Activated CD4-positive, alpha-beta T cell treated with anti-CD3 and anti-CD28 coated beads, Interleukin-2, amount 50 U/mL, for 4 hours (primary cell): Measurements from ENCODE around the gene FAM78A.

Source experiments
- DNase-seq, 2 experiments: peaks; one replicate each; pipeline ENCODE4 v3.0.0-alpha.2; 2020

The FAM78A gene

DNA sequence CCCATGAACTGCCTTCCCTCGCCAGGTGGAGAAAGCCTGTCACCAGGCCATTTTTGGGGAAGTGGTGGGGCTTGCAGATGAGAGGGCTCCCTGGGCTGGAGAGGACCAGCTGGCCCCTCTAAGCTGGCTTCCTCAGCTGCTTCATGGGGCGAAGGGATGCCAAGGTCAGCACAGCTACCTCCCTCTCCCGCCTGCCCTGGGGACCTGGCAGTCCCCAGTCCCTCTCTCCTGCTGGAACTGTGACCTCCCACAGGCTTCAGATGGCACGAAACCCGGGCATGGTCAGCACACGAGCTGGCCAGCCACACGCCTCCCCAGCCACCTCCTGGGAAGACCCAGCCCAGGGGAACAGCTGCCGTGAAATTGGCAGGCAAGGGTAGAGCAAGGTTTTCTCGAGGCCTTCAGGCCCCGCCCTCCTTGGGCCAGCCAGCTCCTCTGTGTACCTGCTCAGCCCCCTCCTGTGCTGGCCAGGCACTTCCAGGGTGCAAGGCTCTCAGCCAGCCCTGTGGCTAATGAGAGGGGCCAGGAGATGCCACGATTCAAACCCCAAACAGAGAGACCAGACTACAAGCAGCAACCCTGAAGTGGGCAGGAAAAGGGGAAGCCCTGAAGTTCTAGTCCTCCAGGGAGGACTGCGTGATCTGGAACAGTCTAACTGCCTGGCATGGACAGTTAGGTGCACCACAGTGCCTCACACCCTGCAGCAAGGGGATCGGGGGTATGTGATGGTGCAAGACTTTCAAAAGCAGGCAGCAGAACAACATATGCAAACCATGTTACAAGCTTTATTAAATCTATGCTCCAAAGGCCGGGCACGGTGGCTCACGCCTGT is 26.1 kb upstream of the FAM78A start:
- no peak for DNase-seq

DNA sequence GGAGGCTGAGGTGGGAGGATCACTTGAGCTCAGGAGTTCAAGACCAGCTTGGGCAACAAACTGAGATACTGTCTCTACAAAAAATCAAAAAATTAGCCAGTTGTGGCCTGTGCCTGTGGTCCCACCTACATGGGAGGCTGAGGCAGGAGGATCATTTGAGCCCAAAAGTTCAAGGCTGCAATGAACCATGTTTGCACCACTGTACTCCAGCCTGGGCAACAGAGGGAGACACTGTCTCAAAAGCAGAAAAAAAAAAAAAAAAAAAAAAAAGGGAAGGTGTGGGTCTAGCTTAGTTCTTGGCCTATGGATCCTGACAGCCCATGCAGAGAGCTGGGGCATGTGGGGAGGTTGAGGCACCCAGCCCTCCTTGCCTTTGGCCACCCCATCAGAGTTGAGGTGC is 24.1 kb upstream of the FAM78A start:
- DNase-seq: no peak

DNA sequence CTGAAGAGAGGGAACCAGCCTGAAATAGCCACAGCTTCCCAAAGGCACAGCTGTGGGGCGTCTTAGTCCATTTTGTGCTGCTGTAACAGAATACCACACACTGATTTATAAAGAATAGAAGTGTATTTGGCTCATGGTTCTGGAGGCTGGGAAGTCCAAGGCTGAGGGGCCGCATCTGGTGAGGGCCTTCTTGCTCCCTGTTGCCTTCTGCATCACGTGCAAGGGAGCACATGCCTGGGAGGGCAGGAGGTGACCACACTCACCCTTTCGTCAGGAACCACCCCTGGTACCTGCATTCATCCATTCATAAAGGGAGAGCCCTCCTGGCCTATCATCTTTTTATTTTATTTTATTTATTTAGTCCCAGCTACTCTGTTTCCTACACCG is 23.6 kb upstream of the FAM78A start:
- DNase-seq: no peak

DNA sequence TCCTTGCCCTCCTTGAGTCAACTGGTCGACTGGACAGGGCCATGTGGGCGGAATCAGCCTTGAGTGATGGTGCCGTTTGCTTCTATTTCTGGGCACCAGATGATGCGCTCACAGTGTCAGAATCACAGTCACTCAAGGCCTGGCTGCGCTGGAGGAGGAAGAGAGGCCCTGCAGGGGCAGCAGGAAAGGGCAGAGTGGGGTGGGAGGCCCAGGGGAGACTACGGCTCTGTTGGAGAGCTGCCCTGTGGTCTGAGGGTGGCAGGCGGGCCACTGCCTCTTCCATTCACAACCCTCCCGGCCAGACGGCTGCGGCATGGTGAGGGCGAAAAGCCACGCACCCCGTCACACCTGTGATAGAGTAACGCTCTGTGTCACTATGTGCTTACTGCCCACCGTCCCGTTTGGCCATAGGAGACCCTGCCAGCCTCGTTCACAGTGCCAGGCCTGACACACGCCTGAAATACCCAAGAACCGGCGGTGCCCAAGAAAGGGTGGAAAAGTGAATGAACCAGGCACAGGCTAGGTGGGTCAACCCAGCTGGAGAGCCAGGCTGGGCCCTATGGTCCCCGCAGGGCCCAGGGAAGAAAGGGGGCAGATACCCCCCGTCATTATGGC is 23.1 kb upstream of the FAM78A start:
- DNase-seq: no peak

DNA sequence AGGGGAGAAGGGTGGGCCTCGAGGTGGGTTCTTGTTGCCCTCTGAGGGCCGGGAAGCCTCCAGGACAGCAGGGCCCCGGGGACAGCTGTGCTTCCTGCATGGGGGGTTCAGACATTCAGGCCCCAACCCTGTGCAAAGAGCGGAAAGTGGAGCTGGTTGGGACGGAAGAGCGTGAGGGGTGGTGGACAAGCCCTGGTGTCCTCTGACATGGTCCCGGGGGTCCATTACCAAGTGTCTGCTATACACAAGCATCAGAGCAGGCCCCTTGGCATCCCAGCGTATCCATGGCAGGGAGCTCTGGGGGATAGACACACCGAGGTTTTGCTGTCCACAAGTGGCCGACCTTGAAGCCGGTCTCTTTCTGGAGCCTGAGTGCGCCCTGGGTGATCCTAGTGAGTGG is 22.5 kb upstream of the FAM78A start:
- DNase-seq: no peak

DNA sequence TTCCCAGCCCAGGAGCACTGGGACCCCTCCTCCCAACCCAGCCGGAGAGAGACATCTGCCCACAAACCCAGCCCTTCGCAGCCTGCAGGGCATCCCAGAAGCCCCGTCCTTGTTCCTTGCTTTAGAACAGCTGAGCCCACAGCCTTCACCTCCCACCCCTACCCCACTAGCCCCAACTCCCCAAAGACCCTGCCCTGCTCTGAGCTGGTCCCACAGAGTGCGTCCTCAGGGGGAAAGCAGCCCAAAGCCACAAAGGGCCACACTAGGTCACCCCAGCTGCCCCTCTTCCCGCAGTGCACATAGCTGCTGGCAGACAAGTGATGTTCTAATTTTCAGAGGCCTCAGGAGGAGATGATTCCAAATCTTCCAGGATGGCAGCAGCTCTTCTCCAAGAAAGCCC is 22.0 kb upstream of the FAM78A start:
- no peak for DNase-seq

DNA sequence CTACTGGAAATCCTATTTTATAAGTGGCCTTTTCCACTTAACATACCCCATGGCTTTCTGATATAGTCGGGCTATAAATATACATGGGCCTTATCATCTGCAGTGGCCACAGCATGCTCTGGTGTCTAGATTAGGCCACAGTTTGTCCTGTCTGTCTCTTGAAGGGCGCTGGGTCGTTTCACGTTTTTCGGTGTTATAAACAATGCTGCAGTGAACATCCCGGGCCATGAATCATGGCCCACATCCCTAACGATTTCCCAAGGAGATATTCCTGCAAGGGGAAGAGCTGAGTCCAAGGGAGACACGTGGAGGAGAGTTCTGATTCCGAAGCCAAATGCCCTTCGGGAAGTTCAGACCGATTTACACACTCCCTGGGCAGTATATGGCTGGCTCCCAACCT is 21.6 kb upstream of the FAM78A start:
- no peak for DNase-seq

DNA sequence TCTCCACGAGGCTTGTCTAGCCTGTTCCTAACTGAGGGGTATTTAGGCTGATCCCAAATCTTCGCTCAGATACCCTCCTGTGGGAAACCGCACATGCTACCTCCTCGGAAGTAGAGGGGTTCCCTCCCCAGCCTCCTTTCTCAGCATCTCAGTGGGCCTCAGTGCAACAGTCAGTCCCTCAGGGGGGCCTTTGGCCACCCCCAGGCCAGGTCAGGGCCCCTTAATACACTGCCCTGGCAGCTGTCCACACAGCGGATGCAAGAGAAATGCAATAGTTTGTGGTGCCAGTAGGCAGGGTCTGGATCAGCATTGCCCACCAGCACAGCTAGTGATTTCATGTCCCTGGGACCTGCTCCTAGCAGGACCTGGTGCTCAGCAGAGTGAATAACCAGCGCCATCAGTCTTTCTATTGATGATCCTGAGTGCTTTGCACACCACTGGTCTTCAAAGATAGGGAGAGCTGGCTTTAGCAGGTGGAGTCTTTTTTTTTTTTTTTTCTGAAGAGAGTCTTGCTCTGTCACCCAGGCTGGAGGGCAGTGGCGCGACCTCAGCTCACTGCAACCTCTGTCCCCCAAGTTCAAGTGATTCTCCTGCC is 20.7 kb upstream of the FAM78A start:
- no peak for DNase-seq

DNA sequence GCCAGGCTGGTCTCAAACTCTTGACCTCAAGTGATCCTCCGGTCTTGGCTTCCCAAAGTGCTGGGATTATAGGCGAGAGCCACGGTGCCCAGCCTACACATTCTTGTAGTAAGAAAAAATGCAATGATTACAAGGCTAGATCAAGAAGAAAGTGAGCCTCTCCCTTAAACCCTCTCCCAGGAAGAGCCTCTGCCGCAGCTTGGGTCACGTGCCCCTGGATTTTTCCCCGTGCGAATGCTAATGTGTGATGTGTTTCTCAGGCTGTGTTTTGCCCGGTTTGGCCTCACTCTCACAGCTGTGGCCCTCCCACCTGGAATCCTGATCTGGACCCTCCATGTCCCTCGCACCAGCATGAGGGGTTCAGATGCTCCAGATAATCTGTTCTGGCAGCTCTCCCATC is 20.1 kb upstream of the FAM78A start:
- DNase-seq: no peak

DNA sequence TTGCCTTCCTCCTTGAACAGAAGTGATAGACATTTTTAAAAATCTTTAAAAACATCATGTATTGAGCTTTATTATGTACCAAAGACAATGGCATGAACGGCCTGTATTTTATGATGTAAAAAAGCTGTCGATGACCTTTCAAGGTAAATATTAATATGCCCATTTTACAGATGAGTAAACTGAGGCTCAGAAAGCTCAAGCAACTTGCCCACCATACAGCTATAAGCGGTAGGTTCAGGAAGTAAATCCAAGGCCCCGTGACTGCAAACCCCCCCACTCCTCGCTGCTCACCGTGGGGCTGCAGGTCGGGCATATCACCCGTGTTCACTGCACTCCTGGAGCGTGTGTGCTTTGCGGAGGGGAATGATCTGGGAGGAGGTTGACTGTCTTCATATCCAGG is 16.6 kb upstream of the FAM78A start:
- no peak for DNase-seq

DNA sequence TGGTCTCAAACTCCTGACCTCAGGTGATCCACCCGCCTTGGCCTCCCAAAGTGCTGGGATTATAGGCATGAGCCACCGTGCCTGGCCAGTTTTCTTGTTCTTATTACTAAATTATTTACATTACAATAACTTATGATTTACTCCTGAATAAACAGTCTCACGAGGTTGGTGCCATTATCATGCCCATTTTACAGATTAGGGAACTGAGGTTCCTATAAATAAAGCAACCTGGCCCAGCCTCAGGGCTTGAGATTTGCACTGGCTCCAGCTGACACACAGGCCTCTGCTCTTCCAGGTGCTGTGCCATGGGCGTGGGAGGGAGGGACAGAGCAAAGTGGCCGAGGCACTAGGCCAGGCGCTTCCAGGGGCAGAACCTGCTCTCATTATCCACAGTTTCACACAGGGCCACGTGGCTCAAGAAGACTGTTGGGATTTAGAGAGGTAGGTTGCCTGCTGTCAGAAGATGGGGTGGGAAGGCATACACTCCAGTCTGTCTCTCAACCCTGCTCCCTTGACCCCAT is 15.5 kb upstream of the FAM78A start:
- DNase-seq: no peak

DNA sequence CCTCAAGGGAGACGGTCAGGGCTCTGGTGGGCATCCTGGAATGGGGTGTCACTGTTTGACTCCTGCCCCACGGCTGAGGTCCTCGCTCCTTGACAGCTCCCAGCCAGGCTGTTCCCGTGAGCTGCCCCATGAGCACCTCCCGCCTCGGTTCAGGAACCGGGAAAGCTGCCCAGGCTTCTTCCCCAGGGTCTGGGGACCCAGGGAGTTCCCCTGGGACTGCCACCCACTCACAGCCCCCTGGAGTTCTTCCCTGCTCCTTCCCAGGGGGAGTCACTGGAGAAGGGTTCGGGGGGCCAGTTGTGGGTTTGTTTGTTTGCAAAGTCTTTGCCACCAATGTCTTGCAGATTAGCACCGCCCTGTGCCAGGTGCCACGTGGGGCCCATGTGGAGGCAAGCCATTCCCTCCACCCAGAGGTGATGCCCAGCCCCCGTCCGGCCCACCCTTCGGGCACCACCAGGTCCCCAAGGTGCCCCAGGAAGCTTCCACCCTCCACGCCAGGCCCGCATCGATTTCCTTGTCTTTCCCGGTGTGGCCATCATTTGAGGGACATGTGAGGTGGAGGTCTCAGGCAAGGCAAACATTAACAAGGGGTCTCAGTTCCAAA is 14.6 kb upstream of the FAM78A start:
- no peak for DNase-seq

DNA sequence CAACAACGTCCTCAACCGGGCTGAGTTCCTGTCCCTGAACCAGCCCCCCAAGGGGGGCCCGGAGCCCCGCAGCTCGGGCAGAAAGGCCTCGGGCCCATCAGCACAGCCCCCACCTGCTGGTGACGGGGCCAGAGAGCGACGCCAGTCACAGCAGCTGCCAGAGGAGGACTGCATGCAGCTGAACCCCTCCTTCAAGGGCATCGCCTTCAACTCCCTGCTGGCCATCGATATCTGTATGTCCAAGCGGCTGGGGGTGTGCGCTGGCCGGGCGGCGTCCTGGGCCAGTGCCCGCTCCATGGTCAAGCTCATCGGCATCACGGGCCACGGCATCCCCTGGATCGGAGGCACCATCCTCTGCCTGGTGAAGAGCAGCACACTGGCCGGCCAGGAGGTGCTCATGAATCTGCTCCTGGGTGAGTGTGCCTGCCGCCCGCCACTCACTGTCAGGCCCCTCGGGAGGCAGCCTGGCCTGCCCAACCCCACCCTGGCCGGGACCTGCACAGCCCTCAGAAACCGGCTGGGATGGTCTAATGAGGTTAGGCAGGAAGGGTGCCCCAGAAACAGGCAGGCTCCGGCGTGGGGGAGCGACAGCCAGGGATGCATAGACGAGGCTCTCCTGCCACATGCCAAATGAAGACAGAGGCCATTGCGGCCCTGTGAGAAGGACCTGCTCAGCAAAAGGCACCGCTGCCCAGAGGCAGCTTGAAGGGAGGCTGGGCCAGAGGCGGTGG is 13.9 kb upstream of the FAM78A start:
- DNase-seq: no peak

DNA sequence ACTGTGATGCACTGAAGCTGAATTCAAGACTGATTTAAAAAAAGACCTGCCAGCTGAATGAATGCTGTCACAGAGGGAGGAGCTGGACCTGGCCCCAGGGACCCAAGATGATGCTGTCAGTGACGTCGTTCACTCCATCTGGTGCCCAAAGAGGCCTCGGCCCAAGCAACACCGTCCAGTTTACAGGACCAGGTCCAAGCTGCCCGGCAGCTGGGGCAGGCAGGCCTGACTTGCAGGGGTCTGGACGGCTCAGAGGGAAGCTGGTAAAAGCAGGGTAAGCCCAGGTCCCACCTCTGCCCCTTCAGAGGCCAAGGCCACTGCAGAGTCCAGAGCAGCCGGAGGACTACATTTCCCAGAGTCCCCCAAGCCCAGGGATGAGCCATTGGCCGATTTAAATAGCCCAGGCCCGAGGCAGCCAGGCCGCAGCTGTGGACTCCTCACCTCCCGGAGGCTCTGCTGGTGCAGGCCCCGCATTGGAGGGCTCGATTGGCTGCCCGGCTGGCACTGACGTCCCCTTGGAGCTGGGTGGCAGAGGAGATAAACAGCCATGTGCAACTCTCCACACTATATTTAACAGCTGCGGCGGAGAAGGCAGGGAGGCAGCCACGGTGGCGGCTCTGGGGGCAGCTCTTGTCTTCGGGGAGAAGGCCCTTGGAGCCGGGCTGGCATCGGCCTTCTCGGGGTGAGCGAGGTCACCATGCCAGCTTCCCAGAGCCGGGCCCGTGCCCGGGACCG is 13.2 kb upstream of the FAM78A start, which contains the start of gene PLPP7:
Gene PLPP7 (plus strand): TSS at position 423 of the 735 bp plus-strand sequence. CDS start 275 bp downstream, at position 698.
- DNase-seq: no peak

DNA sequence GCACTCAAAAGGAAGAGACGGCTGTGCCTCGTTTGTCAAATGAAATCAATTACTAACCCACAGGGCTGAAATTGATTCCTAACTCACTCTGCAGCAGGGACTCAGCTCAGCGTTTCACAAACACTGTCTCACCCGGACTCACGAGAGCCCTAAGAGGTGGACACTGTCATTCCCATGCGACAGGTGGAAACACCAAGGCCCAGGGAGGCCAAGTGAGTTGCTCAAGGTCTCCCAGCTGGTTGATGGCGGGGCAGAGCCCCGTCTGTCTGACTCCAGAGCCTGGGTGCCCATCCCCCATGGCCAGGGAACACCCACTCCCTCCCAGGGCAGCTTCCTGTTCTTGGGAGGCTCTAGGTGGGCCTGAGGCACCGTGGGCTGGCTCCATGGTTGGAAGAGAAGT is 11.9 kb upstream of the FAM78A start:
- DNase-seq: no peak

DNA sequence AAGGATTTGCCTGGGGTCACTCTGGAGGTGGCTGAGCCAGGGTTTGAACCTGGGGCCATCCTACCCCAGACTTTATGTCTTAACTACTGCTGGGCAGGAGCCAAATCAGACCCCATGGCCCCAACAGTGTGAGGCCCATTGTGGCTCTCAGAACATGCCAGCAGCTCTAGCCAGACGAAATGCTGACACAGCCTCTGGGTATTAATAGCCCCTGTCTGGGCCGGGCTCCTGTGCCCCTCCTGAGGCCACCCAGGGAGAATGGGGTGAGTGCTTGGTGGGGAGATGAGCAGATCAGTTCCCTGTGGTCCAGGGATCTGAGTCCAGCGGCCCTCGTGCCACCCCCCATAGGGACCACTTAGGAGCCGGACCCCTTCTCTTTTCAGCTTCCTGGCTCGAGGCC is 11.0 kb upstream of the FAM78A start:
- no peak for DNase-seq

DNA sequence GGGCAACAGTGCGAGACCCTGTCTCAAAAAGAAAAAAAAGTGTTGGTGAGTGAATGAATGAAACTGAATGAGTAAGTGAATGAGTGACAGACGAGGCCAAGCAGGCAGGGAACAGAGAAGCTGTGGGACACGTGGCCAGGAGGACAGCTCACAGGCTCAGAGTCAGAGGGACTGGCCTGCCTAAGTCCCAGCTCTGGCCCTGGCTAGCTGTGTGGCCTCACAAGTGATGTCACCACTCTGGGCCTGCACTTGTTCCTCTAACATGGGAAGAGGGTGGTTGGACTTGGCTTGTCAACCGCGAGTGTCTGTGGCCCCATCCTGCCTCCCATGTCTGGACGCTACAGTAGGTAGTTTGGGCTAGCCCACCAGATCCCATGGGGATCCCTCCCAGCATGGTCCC is 8.5 kb upstream of the FAM78A start:
- no peak for DNase-seq

DNA sequence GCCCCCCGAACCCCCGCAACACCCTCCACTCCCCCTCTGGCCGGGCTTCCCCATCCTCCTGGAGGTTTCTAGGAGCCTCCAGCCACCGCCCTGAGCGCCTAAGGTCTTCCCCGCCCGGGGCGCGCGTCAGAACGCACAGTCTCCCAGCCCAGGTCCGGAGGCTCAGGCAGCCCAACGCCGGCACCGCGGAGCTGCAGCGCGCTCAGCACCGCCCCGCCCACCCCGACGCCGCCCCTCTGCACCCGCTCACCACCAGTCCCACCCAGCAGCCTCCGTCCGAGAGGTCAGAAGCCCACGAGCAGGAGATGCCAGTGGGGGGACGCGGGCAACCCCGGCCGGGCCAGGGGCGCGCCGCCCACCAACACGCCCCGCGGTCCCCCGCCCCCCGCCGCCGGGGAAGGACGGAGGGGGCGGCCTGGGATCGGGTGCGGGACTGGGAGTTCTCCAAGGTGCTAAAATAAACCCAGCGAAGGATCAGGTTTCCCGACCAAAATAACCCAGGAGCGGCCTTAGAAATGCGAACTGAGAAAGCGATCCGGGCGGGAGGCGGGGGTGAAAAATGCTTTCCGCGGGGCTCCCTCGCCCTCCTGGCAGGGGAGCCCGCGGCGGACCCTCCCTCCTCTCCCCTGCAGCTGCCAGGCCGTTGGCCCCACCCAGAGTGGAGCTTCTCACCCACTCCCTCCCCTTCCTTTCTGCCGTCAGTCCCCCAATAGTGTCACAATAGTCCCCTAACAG is 6.5 kb upstream of the FAM78A start:
- no peak for DNase-seq

DNA sequence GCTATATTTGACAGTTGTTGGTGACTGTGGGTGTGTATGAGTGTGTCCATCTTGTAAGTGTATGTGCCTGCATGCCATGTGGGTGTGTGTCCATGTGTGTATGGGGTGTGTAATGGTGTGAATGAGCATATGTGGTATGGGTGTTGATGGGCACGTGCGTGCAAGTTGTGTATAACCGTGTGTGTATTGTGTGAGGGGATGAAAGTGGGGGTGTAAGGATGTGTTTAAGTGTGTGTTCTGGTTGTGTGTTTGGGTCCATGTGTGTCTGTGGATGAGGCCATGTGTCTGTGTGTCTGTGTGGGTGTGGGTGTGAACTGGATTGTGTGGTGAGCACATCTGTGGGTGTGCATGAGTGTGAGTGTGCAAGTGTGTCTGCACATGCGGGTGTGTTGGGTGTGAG is 5.9 kb upstream of the FAM78A start:
- DNase-seq: no peak

DNA sequence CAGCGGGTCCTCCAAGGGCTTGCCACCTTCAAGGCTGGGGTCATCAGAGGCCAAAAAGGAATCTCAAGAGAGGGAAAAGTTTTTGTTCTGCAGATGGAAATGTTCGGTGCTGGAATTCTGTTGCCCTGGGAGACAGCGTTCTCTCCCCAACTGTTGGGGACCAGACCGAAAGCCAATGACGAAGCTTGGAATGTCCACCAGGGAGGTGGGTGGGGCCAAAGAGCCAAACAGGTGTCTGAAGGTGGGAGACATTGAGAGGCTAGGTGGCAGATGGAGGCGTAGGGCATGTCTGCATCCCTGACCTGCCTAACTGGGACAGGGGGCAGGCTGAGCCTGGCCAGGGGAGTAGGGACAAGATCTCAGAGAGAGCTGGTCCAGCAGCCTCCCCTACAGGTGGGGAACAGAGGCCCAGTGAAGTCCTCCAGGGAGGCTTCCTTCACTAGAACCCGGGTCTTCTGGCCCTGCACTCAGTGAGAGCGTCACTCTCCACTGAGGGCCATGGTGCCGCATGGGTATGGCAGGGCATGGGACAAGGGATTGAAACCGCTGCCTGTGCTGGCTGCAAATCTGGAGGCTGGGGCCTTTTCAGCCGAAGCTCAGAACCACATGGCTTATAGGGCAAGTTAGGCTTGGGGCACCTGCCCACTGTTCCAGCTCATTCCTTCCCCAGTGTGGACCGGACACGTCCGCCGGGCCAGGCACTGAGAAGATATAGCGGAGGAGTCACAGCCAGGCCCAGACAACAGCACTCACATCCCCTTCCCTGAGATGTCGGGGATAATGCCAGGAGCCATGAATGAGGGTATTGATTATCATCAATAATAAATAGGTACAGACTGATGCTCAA is 5.0 kb upstream of the FAM78A start:
- DNase-seq: no peak

DNA sequence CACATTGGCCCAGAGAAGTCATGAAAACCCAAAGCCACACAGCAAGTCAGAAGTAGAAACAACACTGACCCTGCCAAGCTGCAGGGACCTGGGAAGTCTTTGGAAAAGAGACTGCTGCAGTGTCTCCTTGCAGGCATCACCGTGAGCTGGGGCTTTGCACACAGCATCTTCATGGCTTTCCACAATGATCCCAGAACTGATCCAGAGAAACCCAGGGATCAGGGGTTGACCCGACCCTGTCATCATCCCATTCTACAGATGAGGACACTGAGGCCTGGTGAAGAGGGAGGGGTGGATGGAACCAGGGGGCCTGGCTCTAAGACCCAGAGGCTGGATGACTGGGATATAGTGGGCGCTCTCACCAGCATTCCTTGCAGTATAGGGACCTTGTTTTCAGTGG is 4.3 kb upstream of the FAM78A start:
- no peak for DNase-seq
